Left lung (tissue), 10 donors: ENCODE results near the gene TCF12. TPM values are rescaled to one million over a fixed set of nuclear protein-coding genes. Genes with fewer than 3 reads are reported as not detected.
"Not testable (repeated sequence)": the region's sequence is repeated elsewhere in the genome, so short reads cannot be mapped to it uniquely, and the experiment has no call there.

Experiments
- ATAC-seq: fragments of 200-7000 bp; cut with Tn5 transposase; one replicate; pipeline ENCODE4 v1.9.1; 2020; ENCODE audit warnings: moderate library complexity
- DNase-seq, 4 donors: peaks; one replicate each; pipeline ENCODE4 v3.0.0-alpha.2; 2013 to 2020
- H3K27ac ChIP-seq, 2 donors: fragments of 200-600 bp; sonication (generic) in 1 of 2; one replicate each; pipeline versions ENCODE4 v1.5.0 to v1.8.0; 2020 to 2021
- H3K27me3 ChIP-seq, 2 donors: fragments of 200-600 bp; sonication (generic) in 1 of 2; one replicate each; pipeline versions ENCODE4 v1.5.0 to v1.8.0; 2020 to 2021
- H3K36me3 ChIP-seq, 2 donors: fragments of 200-600 bp; sonication (generic) in 1 of 2; one replicate each; pipeline versions ENCODE4 v1.5.0 to v1.8.0; 2020 to 2021
- H3K4me1 ChIP-seq, 2 donors: fragments of 200-600 bp; one replicate each; pipeline ENCODE4 v1.8.0; 2021
- H3K4me3 ChIP-seq, 2 donors: fragments of 200-600 bp; sonication (generic) in 1 of 2; one replicate each; pipeline versions ENCODE4 v1.5.0 to v1.8.0; 2020 to 2021; ENCODE audit warnings: mild to moderate bottlenecking in 1 of 2
- H3K9me3 ChIP-seq, 2 donors: fragments of 200-600 bp; sonication (generic) in 1 of 2; one replicate each; pipeline versions ENCODE4 v1.5.0 to v1.8.0; 2020 to 2021
- intact Hi-C, 2 donors: fragments of 100-400 bp; cut with DNase I; formaldehyde crosslinking; loops; one replicate each; pipeline versions ENCODE4 v1.11.2 to v1.14.2; 2022
- polyA plus RNA-seq, 6 donors: library from polyadenylated mRNA; unstranded; fragments of 120-200 nt; gene quantifications; one replicate each; pipeline ENCODE4 v1.2.1, GENCODE V29; 2013; ENCODE audit not compliant: insufficient read length in 6 of 6
- total RNA-seq, 2 donors: library from RNA; stranded (reverse); fragmentation: NEBNext Ultra II Directional; extraction: Animal tissue kit (Norgen Biotek cat#: 25700); gene quantifications; one replicate each; pipeline ENCODE4 v1.2.1, GENCODE V29; 2021
- TF ChIP-seq, protein P1 (sequence below), 2 donors: fragments of 200-600 bp; sonication (generic) in 1 of 2; IDR thresholded peaks; one replicate each; pipeline versions ENCODE4 v1.5.0 to v1.8.0; 2021; ENCODE audit warnings: antibody characterized with exemption in 2 of 2
- donor health status: DM: no; HTN: yes; CAD: no.
- donor health status: DM: no; HTN: no; CAD: no.

TCF12 gene
- total and polyA plus RNA-seq, 8 donors = 106 to 148 (median 130) TPM

DNA sequence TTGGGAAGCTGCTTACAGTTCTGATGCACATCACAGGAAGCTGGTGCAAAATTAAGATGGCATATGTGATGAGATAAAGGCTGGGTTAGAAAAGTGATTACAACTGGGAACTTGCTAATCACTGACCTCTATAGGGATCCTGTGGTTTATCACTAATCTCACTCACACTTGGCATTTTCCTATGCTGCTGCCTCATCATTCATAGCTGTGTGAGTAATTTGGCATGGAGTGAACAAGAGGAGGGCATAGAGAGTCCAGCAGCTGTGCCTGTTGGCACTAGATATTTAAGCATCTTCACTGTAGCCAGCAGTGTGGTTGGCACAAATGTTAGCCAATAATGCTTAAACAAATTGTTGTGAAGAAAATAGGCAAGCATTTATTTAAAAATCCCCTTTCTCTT lies 240.1 kb downstream of the TCF12 start:
- DNase-seq (no peak), ATAC-seq (no peak)
- no peaks in the 10 kb centered on the region for H3K9me3 ChIP-seq
- intact Hi-C loops = no loop called here
- no peak overlapping the region for H3K4me3 ChIP-seq
- H3K27ac ChIP-seq = no peak overlapping the region
- H3K27me3 ChIP-seq = no peaks in the 10 kb centered on the region
- H3K36me3 ChIP-seq = no peaks in the 10 kb centered on the region
- TF ChIP-seq, protein P1, sequence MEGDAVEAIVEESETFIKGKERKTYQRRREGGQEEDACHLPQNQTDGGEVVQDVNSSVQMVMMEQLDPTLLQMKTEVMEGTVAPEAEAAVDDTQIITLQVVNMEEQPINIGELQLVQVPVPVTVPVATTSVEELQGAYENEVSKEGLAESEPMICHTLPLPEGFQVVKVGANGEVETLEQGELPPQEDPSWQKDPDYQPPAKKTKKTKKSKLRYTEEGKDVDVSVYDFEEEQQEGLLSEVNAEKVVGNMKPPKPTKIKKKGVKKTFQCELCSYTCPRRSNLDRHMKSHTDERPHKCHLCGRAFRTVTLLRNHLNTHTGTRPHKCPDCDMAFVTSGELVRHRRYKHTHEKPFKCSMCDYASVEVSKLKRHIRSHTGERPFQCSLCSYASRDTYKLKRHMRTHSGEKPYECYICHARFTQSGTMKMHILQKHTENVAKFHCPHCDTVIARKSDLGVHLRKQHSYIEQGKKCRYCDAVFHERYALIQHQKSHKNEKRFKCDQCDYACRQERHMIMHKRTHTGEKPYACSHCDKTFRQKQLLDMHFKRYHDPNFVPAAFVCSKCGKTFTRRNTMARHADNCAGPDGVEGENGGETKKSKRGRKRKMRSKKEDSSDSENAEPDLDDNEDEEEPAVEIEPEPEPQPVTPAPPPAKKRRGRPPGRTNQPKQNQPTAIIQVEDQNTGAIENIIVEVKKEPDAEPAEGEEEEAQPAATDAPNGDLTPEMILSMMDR (IDR thresholded peaks at IDR 0.05) = no peak
- H3K4me1 ChIP-seq = peaks cover 0 to 8% of the 10 kb centered on the region in 2 donors

DNA sequence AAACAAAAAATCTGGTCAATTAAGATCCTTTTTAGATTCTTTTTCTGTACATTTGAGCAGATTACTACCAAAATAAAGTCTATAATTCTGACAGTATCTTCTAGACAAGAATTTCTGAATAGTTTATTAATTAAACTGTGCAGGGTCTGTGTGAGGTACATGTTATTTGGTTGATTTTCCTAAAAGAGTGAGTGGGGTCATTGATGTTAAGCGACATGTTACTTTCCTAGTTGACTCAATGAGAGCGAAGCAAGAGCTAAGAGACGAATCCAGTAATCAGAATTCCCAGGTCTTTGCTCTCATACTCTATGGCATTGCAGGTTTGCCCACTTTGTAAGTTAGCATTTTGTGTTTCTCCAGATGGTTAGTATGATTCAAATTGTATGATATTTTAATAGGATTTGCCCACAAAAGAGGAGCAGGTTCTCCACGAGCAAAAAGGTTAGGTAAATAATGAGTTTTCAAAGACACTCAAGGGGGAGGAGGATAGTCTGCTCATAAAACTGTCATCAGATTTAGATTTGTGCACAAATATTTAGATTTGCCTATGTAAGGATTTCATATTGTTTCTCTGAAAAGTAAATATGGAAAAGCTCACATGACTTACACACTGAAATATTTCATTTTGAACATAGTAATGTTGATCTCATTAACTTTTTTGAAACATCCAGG lies 240.7 kb downstream of the TCF12 start:
- peaks cover 0 to 3% of the 10 kb centered on the region in 2 donors for H3K4me1 ChIP-seq
- TF ChIP-seq, protein P1 (IDR thresholded peaks at IDR 0.05) = no peak
- intact Hi-C loops = no loop called here
- H3K27ac ChIP-seq = no peak overlapping the region
- no peaks in the 10 kb centered on the region for H3K9me3 ChIP-seq
- no peaks in the 10 kb centered on the region for H3K27me3 ChIP-seq
- no peak overlapping the region for H3K4me3 ChIP-seq
- H3K36me3 ChIP-seq = no peaks in the 10 kb centered on the region
- DNase-seq (no peak), ATAC-seq (no peak)

DNA sequence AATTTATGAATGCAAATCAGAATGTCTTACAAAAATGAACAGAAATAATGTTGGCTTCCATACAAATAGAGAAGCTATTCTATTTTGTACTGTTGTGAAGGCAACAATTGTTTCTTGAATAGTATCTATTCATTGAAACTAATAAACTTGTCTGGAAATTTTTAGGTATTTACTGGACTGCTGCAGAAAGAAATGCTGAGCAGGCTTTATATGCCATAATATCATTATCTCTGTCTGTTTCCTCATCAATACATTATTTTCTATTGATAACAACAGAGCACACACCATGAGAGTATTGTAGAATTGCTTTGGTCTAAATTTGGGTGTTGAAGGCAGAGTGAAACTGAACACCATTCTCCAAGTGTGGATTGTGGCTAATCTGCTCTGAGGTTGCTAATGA lies 241.3 kb downstream of the TCF12 start:
- ATAC-seq (no peak), DNase-seq (no peak)
- H3K27me3 ChIP-seq = no peaks in the 10 kb centered on the region
- no peaks in the 10 kb centered on the region for H3K36me3 ChIP-seq
- H3K9me3 ChIP-seq = no peaks in the 10 kb centered on the region
- no peak overlapping the region for H3K27ac ChIP-seq
- no peak overlapping the region for H3K4me3 ChIP-seq
- TF ChIP-seq, protein P1 (IDR thresholded peaks at IDR 0.05) = no peak
- H3K4me1 ChIP-seq = peaks cover 0 to 2% of the 10 kb centered on the region in 2 donors
- intact Hi-C loops = no loop called here

DNA sequence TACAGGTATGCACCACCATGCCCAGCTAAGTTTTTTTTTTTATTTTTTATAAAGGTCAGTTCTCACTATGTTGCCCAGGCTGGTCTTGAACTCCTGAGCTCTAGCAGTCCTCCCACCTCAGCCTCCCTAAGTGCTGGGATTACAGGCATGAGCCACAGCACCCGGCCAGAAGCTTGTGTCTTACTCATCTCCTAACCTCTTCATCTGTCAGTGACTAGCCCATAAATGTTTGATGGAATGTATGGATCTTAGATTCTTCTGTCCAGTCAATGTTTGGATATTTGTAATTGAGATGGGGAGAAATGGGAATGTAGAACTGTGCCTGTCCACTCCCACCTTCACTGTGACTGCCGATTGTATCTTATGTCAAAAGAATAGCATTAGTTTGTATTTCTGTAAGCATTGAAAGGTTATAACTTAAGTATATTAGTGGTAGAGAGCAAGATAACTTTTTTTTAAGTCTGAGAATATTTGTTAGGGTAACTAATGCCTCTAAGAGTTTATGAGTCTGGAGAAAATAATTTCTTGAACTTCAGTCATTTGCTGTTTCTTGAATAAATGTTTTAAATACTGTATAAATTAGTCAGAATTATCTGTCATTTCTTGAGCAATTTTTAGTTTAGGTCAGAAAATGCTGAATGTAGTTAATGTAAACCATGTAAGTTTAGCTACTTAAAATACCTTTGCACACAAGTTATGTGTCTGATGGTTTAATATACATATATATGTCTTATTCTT lies 242.5 kb downstream of the TCF12 start:
- DNase-seq (no peak), ATAC-seq (no peak)
- H3K9me3 ChIP-seq = no peaks in the 10 kb centered on the region
- H3K4me3 ChIP-seq = no peak overlapping the region
- H3K27me3 ChIP-seq = no peaks in the 10 kb centered on the region
- H3K36me3 ChIP-seq = no peaks in the 10 kb centered on the region
- TF ChIP-seq, protein P1 (IDR thresholded peaks at IDR 0.05) = no peak
- H3K27ac ChIP-seq = no peak overlapping the region
- H3K4me1 ChIP-seq = peaks cover 0 to 6% of the 10 kb centered on the region in 2 donors
- intact Hi-C loops = no loop called here

DNA sequence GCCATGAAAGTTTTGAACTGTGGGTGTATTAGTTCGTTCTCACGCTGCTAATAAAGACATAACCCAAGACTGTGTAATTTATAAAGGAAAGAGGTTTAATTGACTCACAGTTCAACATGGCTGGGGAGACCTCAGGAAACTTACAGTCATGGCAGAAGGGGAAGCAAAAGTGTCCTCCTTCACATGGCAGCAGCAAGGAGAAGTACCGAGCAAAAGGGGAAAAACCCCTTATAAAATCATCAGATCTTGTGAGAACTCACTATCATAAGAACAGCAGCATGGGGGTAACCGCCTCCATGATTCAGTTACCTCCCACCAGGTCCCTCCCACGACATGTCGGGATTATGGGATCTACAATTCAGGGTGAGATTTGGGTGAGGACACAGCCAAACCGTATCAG lies 245.8 kb downstream of the TCF12 start:
- intact Hi-C loops, H3K4me1 ChIP-seq, ATAC-seq: not testable (repeated sequence)

More for the DNA sequence above, 245.8 kb downstream of the TCF12 start:
- H3K9me3 ChIP-seq, H3K36me3 ChIP-seq, H3K4me3 ChIP-seq, DNase-seq, H3K27ac ChIP-seq, H3K27me3 ChIP-seq: not testable (repeated sequence)
